ENCODE measurements around the gene LCLAT1. TPM values are rescaled to one million over a fixed set of nuclear protein-coding genes. Genes with fewer than 3 reads are reported as not detected.

LCLAT1 gene
- total RNA-seq, 2 experiments from 2014 or later: 9.2 to 19.6 TPM

DNA sequence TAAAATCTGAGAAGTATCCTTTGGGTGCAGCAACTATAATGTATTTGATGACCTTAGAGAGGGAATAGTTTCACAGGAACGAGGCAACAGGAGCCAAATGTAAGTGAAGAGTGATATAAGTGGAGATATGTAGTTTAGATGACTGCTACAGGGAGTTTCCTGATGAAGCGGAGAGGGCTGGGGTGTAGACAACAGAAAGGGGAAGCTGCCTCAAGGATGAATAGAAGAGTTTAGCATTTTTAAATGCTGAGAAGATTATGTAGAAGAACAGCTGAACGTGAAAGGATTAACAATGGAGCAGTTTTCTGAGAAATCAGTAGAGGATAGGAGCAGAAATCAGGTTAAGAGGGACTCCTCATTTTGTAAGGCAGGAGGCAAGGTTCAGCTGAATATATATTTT, 133.3 kb downstream of the LCLAT1 start:
- no peaks in the 10 kb centered on the region for H3K9me2 ChIP-seq (ENCODE audit: insufficient read depth, low read length)
- H4K20me1 ChIP-seq (ENCODE audit: insufficient read depth, low read length): no peaks in the 10 kb centered on the region
- H3K36me3 ChIP-seq (ENCODE audit: insufficient read depth, low read length): no peaks in the 10 kb centered on the region
- no peaks in the 10 kb centered on the region for H3K9me3 ChIP-seq (ENCODE audit: low read length)
- H2AFZ ChIP-seq (ENCODE audit: low read length): no peak overlapping the region
- peaks cover 16% of the 10 kb centered on the region for H3K4me1 ChIP-seq (ENCODE audit: insufficient read depth, low read length, poor library complexity, severe bottlenecking)
- no peak overlapping the region for H3K4me2 ChIP-seq (ENCODE audit: low read length)
- H3K4me3 ChIP-seq (ENCODE audit: low read depth, low read length, poor library complexity, severe bottlenecking): no peak overlapping the region
- no peak for TF ChIP-seq EZH2phosphoT487 (IDR thresholded peaks at IDR 0.05; ENCODE audit: borderline replicate concordance, low read depth, low read length)
- TF ChIP-seq, protein P1, sequence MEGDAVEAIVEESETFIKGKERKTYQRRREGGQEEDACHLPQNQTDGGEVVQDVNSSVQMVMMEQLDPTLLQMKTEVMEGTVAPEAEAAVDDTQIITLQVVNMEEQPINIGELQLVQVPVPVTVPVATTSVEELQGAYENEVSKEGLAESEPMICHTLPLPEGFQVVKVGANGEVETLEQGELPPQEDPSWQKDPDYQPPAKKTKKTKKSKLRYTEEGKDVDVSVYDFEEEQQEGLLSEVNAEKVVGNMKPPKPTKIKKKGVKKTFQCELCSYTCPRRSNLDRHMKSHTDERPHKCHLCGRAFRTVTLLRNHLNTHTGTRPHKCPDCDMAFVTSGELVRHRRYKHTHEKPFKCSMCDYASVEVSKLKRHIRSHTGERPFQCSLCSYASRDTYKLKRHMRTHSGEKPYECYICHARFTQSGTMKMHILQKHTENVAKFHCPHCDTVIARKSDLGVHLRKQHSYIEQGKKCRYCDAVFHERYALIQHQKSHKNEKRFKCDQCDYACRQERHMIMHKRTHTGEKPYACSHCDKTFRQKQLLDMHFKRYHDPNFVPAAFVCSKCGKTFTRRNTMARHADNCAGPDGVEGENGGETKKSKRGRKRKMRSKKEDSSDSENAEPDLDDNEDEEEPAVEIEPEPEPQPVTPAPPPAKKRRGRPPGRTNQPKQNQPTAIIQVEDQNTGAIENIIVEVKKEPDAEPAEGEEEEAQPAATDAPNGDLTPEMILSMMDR (conservative IDR thresholded peaks at IDR 0.05; ENCODE audit: low read length): no peak
- H3K27ac ChIP-seq (ENCODE audit: low read depth, low read length, poor library complexity, severe bottlenecking): no peak overlapping the region
- H3K79me2 ChIP-seq (ENCODE audit: insufficient read depth, low read depth, low read length): no peaks in the 10 kb centered on the region
- no TSS peak for BruUV-seq (replicated peaks)
- intact Hi-C loops (cut with micrococcal nuclease; ENCODE audit: unreplicated experiment): no loop called here
- DNase-seq (ENCODE audit: low spot score): no peak
- POLR2A ChIA-PET: interaction anchor here (0.7 kb wide), 1 partner anchor 8 kb away, joined by 3 read pairs; no protein-coding TSS in a partner anchor
- CTCF ChIA-PET (ENCODE audit: unreplicated experiment): no interaction called here

DNA sequence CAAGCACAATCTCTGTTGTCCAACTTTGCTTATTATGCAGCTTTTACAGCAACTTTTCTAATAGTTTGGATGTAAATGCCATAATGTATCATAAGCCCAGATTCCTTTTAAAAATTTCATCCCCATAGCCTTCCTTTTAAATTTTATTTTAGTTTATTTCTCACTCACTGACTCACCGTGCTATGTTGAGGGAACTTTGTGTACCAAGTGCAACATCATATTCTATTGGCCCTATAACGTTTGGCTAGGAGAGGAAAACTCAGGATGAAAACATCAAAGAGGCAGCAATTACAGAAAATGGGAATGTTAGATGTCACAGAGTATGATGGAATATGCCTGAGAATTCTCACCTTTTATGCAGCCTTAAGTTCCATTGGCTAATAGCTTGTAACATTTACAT, 135.5 kb downstream of the LCLAT1 start:
- peaks cover 16% of the 10 kb centered on the region for H3K4me1 ChIP-seq (ENCODE audit: insufficient read depth, low read length, poor library complexity, severe bottlenecking)
- no peak overlapping the region for H3K27ac ChIP-seq (ENCODE audit: low read depth, low read length, poor library complexity, severe bottlenecking)
- no peak overlapping the region for H3K4me2 ChIP-seq (ENCODE audit: low read length)
- no TSS peak for BruUV-seq (replicated peaks)
- 0 out of 2 replicates have a peak, but pooled peaks cover under 1% of the 10 kb centered on the region for H3K9me2 ChIP-seq (ENCODE audit: insufficient read depth, low read length)
- intact Hi-C loops (cut with micrococcal nuclease; ENCODE audit: unreplicated experiment): no loop called here
- H3K79me2 ChIP-seq (ENCODE audit: insufficient read depth, low read depth, low read length): no peaks in the 10 kb centered on the region
- H4K20me1 ChIP-seq (ENCODE audit: insufficient read depth, low read length): no peaks in the 10 kb centered on the region
- H2AFZ ChIP-seq (ENCODE audit: low read length): no peak overlapping the region
- ChIA-PET CTCF (ENCODE audit: unreplicated experiment) (no interaction called here), POLR2A (interaction anchor here (0.7 to 1.4 kb wide), 6 partner anchors 9 to 144 kb away, joined by 3 to 6 read pairs (median 3); no protein-coding TSS in a partner anchor)
- H3K36me3 ChIP-seq (ENCODE audit: insufficient read depth, low read length): no peaks in the 10 kb centered on the region
- H3K4me3 ChIP-seq (ENCODE audit: low read depth, low read length, poor library complexity, severe bottlenecking): no peak overlapping the region
- TF ChIP-seq, protein P1 (conservative IDR thresholded peaks at IDR 0.05; ENCODE audit: low read length): no peak
- no peak for DNase-seq (ENCODE audit: low spot score)
- H3K9me3 ChIP-seq (ENCODE audit: low read length): no peaks in the 10 kb centered on the region

DNA sequence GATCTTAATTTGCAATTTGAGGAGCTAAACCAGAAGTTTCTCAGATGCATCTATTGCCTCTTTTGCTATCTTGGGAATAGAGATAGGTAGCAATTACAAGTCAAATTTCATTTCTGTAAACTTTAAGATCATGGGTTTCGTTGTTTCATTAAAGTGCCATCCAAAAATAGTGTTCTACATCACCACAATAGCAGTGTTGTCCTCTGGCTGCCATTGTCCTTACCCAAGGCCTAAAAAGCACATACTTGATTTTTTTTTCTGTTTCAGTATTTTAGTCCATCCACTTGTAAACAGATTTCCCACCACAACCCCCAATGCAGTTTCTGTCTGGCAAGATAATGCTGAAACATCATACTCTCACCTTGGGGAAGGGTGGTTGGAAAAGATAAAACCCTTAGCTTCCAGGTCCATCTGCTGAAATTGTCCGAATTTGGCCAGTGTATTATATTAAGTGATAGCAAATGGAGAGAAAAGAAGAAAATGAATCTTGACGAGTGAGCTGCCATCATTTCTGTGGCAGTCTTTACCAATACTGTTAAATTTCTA, 136.2 kb downstream of the LCLAT1 start:
- no peak overlapping the region for H3K4me3 ChIP-seq (ENCODE audit: low read depth, low read length, poor library complexity, severe bottlenecking)
- intact Hi-C loops (cut with micrococcal nuclease; ENCODE audit: unreplicated experiment): no loop called here
- BruUV-seq (replicated peaks): no TSS peak

More for the DNA sequence above, 136.2 kb downstream of the LCLAT1 start:
- H3K79me2 ChIP-seq (ENCODE audit: insufficient read depth, low read depth, low read length): no peaks in the 10 kb centered on the region
- no peak overlapping the region for H2AFZ ChIP-seq (ENCODE audit: low read length)
- H3K4me2 ChIP-seq (ENCODE audit: low read length): peak overlapping the region; percentile 46
- H3K9me2 ChIP-seq (ENCODE audit: insufficient read depth, low read length): 0 out of 2 replicates have a peak, but pooled peaks cover 3% of the 10 kb centered on the region
- peaks cover 16% of the 10 kb centered on the region for H3K4me1 ChIP-seq (ENCODE audit: insufficient read depth, low read length, poor library complexity, severe bottlenecking)
- no peaks in the 10 kb centered on the region for H3K36me3 ChIP-seq (ENCODE audit: insufficient read depth, low read length)
- POLR2A ChIA-PET: interaction anchor here (1.2 to 1.4 kb wide), 5 partner anchors 9 to 40 kb away, joined by 3 to 6 read pairs (median 4); no protein-coding TSS in a partner anchor
- no peaks in the 10 kb centered on the region for H3K9me3 ChIP-seq (ENCODE audit: low read length)
- DNase-seq (ENCODE audit: low spot score): no peak
- CTCF ChIA-PET (ENCODE audit: unreplicated experiment): interaction anchor here (1.6 kb wide), 1 partner anchor 27 kb away, joined by 3 read pairs; no protein-coding TSS in a partner anchor
- no peaks in the 10 kb centered on the region for H4K20me1 ChIP-seq (ENCODE audit: insufficient read depth, low read length)
- no peak overlapping the region for H3K27ac ChIP-seq (ENCODE audit: low read depth, low read length, poor library complexity, severe bottlenecking)
- TF ChIP-seq, protein P1 (conservative IDR thresholded peaks at IDR 0.05; ENCODE audit: low read length): no peak
- TF ChIP-seq EZH2phosphoT487 (IDR thresholded peaks at IDR 0.05; ENCODE audit: borderline replicate concordance, low read depth, low read length): no peak

Data from OCI-LY7 (cell line).